GM10248 (cell line): ENCODE measurements around the gene SLC18B1.

Experiments used
- CTCF ChIA-PET: fragments of 300-600 bp; sonication (Branson Sonifier 250); formaldehyde crosslinking; extraction: SDS; loops from one replicate; lab custom pipeline; 2021; ENCODE audit warnings: antibody characterized with exemption; lab: Yijun Ruan, JAX
- POLR2A ChIA-PET: fragments of 350-650 bp; sonication (Branson Sonifier 250); formaldehyde crosslinking; extraction: SDS; loops from one replicate; lab custom pipeline; 2020; ENCODE audit warnings: antibody characterized with exemption; lab: Yijun Ruan, JAX
- DNase-seq: peaks from one replicate; pipeline ENCODE4 v3.0.0; 2012; ENCODE audit errors: extremely low spot score
- CTCF ChIP-seq: IDR thresholded peaks from 2 replicates; pipeline ENCODE4 v1.5.1; 2012; ENCODE audit warnings: mild to moderate bottlenecking, low read depth; ENCODE audit errors: extremely low read depth, missing control alignments, control extremely low read depth

Gene SLC18B1

GRCh38 chr6:132731086-132731485 is 67.4 kb downstream of the SLC18B1 start:
- DNase-seq: no peak
- CTCF ChIA-PET: no interaction called here
- POLR2A ChIA-PET: no interaction called here
- TF ChIP-seq CTCF: no peak

- ChIA-PET CTCF (no interaction called here), POLR2A (no interaction called here)
- no peak for DNase-seq
- TF ChIP-seq CTCF: no peak
These were observed 67.9 kb downstream of the SLC18B1 start for GRCh38 chr6:132730560-132730959.

GRCh38 chr6:132728616-132729015 is 69.8 kb downstream of the SLC18B1 start:
- DNase-seq: no peak
- ChIA-PET CTCF (interaction anchor here (1.0 to 1.8 kb wide), 8 partner anchors 10 to 70 kb away, joined by 3 to 4 read pairs (median 4); partner anchors contain the start of gene SLC18B1), POLR2A (no interaction called here)
- no peak for TF ChIP-seq CTCF

- TF ChIP-seq CTCF: no peak
- ChIA-PET CTCF (no interaction called here), POLR2A (no interaction called here)
- DNase-seq: no peak
These were observed 71.8 kb downstream of the SLC18B1 start for GRCh38 chr6:132726608-132726975.

- POLR2A ChIA-PET: no interaction called here
- CTCF ChIA-PET: no interaction called here
- no peak for DNase-seq
- TF ChIP-seq CTCF: no peak
These were observed 72.4 kb downstream of the SLC18B1 start for GRCh38 chr6:132725947-132726607.

- no peak for TF ChIP-seq CTCF
- ChIA-PET CTCF (interaction anchor here (1.1 to 1.2 kb wide), 4 partner anchors 9 to 41 kb away, joined by 3 read pairs; no protein-coding TSS in a partner anchor), POLR2A (no interaction called here)
- no peak for DNase-seq
These were observed 73.0 kb downstream of the SLC18B1 start for GRCh38 chr6:132725471-132725870.
